Liver (tissue), 9 donors: Measurements from ENCODE around the gene MTURN. TPM values are rescaled to one million over a fixed set of nuclear protein-coding genes. Genes with fewer than 3 reads are reported as not detected.

Experiments used
- DNase-seq: peaks from one replicate; pipeline ENCODE4 v3.0.0-alpha.2; 2017; ENCODE audit warnings: low spot score
- H3K27ac ChIP-seq, 2 donors: one replicate each; pipeline ENCODE4 v1.7.0; 2013; ENCODE audit warnings: inconsistent platforms in 2 of 2, low read length in 2 of 2, control low read depth in 1 of 2, low read depth in 1 of 2, mild to moderate bottlenecking in 1 of 2
- H3K27me3 ChIP-seq, 4 donors: one replicate each; pipeline versions ENCODE4 v1.6.1 to v1.7.0; 2013; ENCODE audit warnings: low read length in 3 of 4, inconsistent platforms in 1 of 4, mild to moderate bottlenecking in 1 of 4, moderate library complexity in 1 of 4; ENCODE audit not compliant: control insufficient read depth in 4 of 4, insufficient read depth in 4 of 4
- H3K36me3 ChIP-seq, 4 donors: one replicate each; pipeline versions ENCODE4 v1.6.1 to v1.7.0; 2013; ENCODE audit warnings: low read length in 3 of 4, mild to moderate bottlenecking in 3 of 4, low read depth in 1 of 4, moderate library complexity in 1 of 4; ENCODE audit not compliant: control insufficient read depth in 4 of 4, insufficient read depth in 3 of 4
- H3K4me1 ChIP-seq, 4 donors: one replicate each; pipeline versions ENCODE4 v1.6.1 to v1.7.0; 2013; ENCODE audit warnings: low read length in 3 of 4, mild to moderate bottlenecking in 3 of 4, moderate library complexity in 1 of 4; ENCODE audit not compliant: control insufficient read depth in 4 of 4, insufficient read depth in 4 of 4
- H3K4me3 ChIP-seq, 3 donors: one replicate each; pipeline versions ENCODE4 v1.6.1 to v1.7.0; 2013; ENCODE audit warnings: low read length in 3 of 3, control low read depth in 1 of 3, low read depth in 1 of 3, mild to moderate bottlenecking in 1 of 3
- H3K9ac ChIP-seq, 2 donors: one replicate each; pipeline ENCODE4 v1.7.0; 2013; ENCODE audit warnings: low read length in 2 of 2, mild to moderate bottlenecking in 2 of 2, moderate library complexity in 2 of 2, control low read depth in 1 of 2, low read depth in 1 of 2
- H3K9me3 ChIP-seq, 4 donors: one replicate each; pipeline versions ENCODE4 v1.6.1 to v1.7.0; 2013; ENCODE audit warnings: low read length in 3 of 4; ENCODE audit not compliant: control insufficient read depth in 4 of 4
- EGR1 ChIP-seq, 2 donors: IDR thresholded peaks; 2 replicates each; pipeline ENCODE4 v1.6.1; 2016 to 2018; ENCODE audit warnings: antibody characterized with exemption in 2 of 2, low read depth in 2 of 2
- FOXA1 ChIP-seq: IDR thresholded peaks from 2 replicates; pipeline ENCODE4 v1.6.1; 2016; ENCODE audit warnings: antibody characterized with exemption
- FOXA2 ChIP-seq: IDR thresholded peaks from 2 replicates; pipeline ENCODE4 v1.6.1; 2016; ENCODE audit warnings: antibody characterized with exemption
- GABPA ChIP-seq, 2 donors: IDR thresholded peaks in 1 of 2; conservative IDR thresholded peaks in 1 of 2; 2 replicates each; pipeline ENCODE4 v1.6.1; 2016; ENCODE audit warnings: antibody characterized with exemption in 2 of 2, mild to moderate bottlenecking in 1 of 2, moderate library complexity in 1 of 2
- HNF4A ChIP-seq, 2 donors: conservative IDR thresholded peaks; 2 replicates each; pipeline ENCODE4 v1.6.1; 2016; ENCODE audit warnings: antibody characterized with exemption in 2 of 2, mild to moderate bottlenecking in 2 of 2
- HNF4G ChIP-seq: IDR thresholded peaks from 2 replicates; pipeline ENCODE4 v1.6.1; 2016; ENCODE audit warnings: antibody characterized with exemption
- RAD21 ChIP-seq, 2 donors: IDR thresholded peaks; 2 replicates each; pipeline ENCODE4 v1.6.1; 2016; ENCODE audit warnings: antibody characterized with exemption in 2 of 2, mild to moderate bottlenecking in 2 of 2
- RXRA ChIP-seq, 2 donors: IDR thresholded peaks; 2 replicates each; pipeline ENCODE4 v1.6.1; 2017 to 2018; ENCODE audit warnings: antibody characterized with exemption in 2 of 2, mild to moderate bottlenecking in 1 of 2
- SP1 ChIP-seq: IDR thresholded peaks from 2 replicates; pipeline ENCODE4 v1.6.1; 2018; ENCODE audit warnings: antibody characterized with exemption, mild to moderate bottlenecking
- TAF1 ChIP-seq: conservative IDR thresholded peaks from 2 replicates; pipeline ENCODE4 v1.6.1; 2016; ENCODE audit warnings: antibody characterized with exemption, mild to moderate bottlenecking
- YY1 ChIP-seq: IDR thresholded peaks from 2 replicates; pipeline ENCODE4 v1.6.1; 2016; ENCODE audit warnings: antibody characterized with exemption, mild to moderate bottlenecking
- WGBS: extraction: QIAGEN DNeasy Blood & Tissue Kit; methylation state at CpG from one replicate; pipeline ENCODE4 v1.1.7; 2013; 5-methylcytosine and 5-hydroxymethylcytosine counted together
- polyA plus RNA-seq, 2 donors: library from polyadenylated mRNA; stranded (reverse) in 1 of 2; unstranded in 1 of 2; fragments of 200-250 nt in 1 of 2; fragments of >200 nt in 1 of 2; fragmentation: Nextera tagmentation in 1 of 2; extraction: Ambion mirVana in 1 of 2; gene quantifications; one replicate each; pipeline versions ENCODE4 v1.2.1 to v1.2.3, GENCODE V29; 2013 to 2015
- total RNA-seq, 2 donors: library from RNA; depleted of rRNA; stranded (reverse); fragments of >200 nt; gene quantifications; one replicate each; pipeline ENCODE4 v1.2.3, GENCODE V29; 2014
- TF ChIP-seq, protein P1 (sequence below): fragments of 150-350 bp; IDR thresholded peaks from 2 replicates; pipeline ENCODE4 v1.5.1; 2017; ENCODE audit warnings: improper control_type of control experiment, low read depth, low read length; ENCODE audit not compliant: missing input control
- TF ChIP-seq, protein P2 (sequence below): IDR thresholded peaks from 2 replicates; pipeline ENCODE4 v1.6.1; 2016; ENCODE audit warnings: antibody characterized with exemption
- TF ChIP-seq, protein P3 (sequence below): IDR thresholded peaks from 2 replicates; pipeline ENCODE4 v1.6.1; 2016; ENCODE audit warnings: antibody characterized with exemption
- TF ChIP-seq, protein P4 (sequence below): IDR thresholded peaks from 2 replicates; pipeline ENCODE4 v1.6.1; 2016; ENCODE audit warnings: antibody characterized with exemption, mild to moderate bottlenecking
- donor health status: healthy.
- donor health status: healthy.
- donor health status: healthy.
- donor health status: healthy.
- donor health status: healthy.

MTURN gene
- 10 to 100 TPM in 1 of 2 donors, 1 to 10 TPM in 1; 9.3 to 14.4 TPM for total RNA-seq
- polyA plus RNA-seq = 1 to 10 TPM; 2.4 to 2.8 TPM

DNA sequence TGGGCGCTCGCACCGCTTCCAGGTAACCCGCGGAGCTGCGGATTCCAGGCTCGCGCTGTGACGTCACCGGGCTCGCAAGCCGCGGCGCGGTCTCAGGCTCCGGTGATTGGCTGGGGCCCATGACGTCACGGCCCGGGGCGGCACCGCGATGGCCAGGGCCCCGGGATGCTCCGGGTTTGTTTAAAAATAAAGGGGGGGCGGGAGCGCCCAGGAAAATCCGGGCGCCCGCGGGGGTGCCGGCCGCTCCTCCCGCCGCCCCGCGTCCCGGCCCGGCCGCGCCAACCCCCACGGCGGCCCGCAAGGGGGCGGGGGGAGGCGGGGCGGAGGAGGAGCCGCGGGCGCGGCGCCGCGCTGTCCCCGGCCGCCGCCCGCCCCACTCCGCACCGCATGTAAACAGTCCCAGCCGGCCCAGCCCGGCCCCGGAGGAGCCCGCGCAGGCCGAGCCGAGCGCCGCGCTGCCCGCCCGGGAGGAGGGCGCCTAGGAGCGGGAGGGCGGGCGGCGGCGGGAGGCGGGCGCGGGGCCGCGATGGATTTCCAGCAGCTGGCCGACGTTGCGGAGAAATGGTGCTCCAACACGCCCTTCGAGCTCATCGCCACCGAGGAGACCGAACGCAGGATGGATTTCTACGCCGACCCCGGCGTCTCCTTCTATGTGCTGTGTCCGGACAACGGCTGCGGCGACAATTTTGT is at the start of gene MTURN:
MTURN (plus strand) TSS at position 376 of the 690 bp plus-strand sequence; CDS start at position 527, 151 bp downstream.
- H3K4me3 ChIP-seq = peak within 1 kb of the TSS; percentile 71 to 79 (median 77)
- peak; percentile 92 for DNase-seq
- peak within 1 kb of the TSS; percentile 24 to 72 for H3K9ac ChIP-seq
- TF ChIP-seq SP1 = no peak
- TF ChIP-seq, protein P1, sequence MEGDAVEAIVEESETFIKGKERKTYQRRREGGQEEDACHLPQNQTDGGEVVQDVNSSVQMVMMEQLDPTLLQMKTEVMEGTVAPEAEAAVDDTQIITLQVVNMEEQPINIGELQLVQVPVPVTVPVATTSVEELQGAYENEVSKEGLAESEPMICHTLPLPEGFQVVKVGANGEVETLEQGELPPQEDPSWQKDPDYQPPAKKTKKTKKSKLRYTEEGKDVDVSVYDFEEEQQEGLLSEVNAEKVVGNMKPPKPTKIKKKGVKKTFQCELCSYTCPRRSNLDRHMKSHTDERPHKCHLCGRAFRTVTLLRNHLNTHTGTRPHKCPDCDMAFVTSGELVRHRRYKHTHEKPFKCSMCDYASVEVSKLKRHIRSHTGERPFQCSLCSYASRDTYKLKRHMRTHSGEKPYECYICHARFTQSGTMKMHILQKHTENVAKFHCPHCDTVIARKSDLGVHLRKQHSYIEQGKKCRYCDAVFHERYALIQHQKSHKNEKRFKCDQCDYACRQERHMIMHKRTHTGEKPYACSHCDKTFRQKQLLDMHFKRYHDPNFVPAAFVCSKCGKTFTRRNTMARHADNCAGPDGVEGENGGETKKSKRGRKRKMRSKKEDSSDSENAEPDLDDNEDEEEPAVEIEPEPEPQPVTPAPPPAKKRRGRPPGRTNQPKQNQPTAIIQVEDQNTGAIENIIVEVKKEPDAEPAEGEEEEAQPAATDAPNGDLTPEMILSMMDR = no peak
- TF ChIP-seq, protein P2, sequence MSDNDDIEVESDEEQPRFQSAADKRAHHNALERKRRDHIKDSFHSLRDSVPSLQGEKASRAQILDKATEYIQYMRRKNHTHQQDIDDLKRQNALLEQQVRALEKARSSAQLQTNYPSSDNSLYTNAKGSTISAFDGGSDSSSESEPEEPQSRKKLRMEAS = no peak
- TF ChIP-seq EGR1 (IDR thresholded peaks at IDR 0.05; ENCODE audit: low read depth in 2 of 2) = no peak
- TF ChIP-seq RXRA (IDR thresholded peaks at IDR 0.05) = no peak
- TF ChIP-seq HNF4G = no peak
- TF ChIP-seq, protein P3, sequence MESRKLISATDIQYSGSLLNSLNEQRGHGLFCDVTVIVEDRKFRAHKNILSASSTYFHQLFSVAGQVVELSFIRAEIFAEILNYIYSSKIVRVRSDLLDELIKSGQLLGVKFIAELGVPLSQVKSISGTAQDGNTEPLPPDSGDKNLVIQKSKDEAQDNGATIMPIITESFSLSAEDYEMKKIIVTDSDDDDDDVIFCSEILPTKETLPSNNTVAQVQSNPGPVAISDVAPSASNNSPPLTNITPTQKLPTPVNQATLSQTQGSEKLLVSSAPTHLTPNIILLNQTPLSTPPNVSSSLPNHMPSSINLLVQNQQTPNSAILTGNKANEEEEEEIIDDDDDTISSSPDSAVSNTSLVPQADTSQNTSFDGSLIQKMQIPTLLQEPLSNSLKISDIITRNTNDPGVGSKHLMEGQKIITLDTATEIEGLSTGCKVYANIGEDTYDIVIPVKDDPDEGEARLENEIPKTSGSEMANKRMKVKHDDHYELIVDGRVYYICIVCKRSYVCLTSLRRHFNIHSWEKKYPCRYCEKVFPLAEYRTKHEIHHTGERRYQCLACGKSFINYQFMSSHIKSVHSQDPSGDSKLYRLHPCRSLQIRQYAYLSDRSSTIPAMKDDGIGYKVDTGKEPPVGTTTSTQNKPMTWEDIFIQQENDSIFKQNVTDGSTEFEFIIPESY = no peak
- TF ChIP-seq FOXA1 = no peak
- no peak for TF ChIP-seq RAD21 (IDR thresholded peaks at IDR 0.05)
- no peak for TF ChIP-seq FOXA2
- TF ChIP-seq, protein P4, sequence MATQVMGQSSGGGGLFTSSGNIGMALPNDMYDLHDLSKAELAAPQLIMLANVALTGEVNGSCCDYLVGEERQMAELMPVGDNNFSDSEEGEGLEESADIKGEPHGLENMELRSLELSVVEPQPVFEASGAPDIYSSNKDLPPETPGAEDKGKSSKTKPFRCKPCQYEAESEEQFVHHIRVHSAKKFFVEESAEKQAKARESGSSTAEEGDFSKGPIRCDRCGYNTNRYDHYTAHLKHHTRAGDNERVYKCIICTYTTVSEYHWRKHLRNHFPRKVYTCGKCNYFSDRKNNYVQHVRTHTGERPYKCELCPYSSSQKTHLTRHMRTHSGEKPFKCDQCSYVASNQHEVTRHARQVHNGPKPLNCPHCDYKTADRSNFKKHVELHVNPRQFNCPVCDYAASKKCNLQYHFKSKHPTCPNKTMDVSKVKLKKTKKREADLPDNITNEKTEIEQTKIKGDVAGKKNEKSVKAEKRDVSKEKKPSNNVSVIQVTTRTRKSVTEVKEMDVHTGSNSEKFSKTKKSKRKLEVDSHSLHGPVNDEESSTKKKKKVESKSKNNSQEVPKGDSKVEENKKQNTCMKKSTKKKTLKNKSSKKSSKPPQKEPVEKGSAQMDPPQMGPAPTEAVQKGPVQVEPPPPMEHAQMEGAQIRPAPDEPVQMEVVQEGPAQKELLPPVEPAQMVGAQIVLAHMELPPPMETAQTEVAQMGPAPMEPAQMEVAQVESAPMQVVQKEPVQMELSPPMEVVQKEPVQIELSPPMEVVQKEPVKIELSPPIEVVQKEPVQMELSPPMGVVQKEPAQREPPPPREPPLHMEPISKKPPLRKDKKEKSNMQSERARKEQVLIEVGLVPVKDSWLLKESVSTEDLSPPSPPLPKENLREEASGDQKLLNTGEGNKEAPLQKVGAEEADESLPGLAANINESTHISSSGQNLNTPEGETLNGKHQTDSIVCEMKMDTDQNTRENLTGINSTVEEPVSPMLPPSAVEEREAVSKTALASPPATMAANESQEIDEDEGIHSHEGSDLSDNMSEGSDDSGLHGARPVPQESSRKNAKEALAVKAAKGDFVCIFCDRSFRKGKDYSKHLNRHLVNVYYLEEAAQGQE = no peak
- TF ChIP-seq GABPA (IDR thresholded peaks at IDR 0.05 in 1 of 2, conservative IDR thresholded peaks at IDR 0.05 in 1 of 2) = no peak
- TF ChIP-seq HNF4A (conservative IDR thresholded peaks at IDR 0.05) = no peak
- TF ChIP-seq YY1 = no peak
- WGBS = under 1% methylated on average over 99 of the region's 99 CpGs
- no peaks in the 10 kb centered on the region for H3K9me3 ChIP-seq
- no peaks in the 10 kb centered on the region for H3K36me3 ChIP-seq
- H3K27me3 ChIP-seq = no peaks in the 10 kb centered on the region
- H3K4me1 ChIP-seq = peaks cover 2 to 18% (median 9%) of the 10 kb centered on the region in 4 donors
- peak within 1 kb of the TSS; percentile 66 to 74 for H3K27ac ChIP-seq

DNA sequence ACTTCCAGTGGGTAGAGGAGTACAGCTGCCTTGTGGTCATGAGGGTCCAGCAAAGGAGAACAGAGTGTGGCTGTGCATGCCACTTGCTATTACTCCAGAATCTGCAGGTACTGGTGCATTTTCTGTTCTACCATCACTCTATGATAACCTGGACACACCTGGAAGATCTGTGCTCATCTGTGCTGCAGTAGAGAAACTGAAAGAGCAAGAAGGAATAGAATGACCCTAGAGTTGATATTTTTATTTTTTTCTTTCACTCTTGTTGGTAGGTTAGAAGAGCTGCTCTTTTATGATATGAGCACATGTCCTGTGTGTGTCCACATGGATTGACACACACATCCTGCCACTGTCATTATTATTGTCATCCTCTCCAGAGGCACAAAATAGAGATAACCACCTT is 48.3 kb upstream of the MTURN start:
- Histone ChIP-seq H3K9me3 (no peaks in the 10 kb centered on the region), H3K27ac (no peak overlapping the region), H3K27me3 (no peaks in the 10 kb centered on the region), H3K4me1 (no peaks in the 10 kb centered on the region), H3K4me3 (no peak overlapping the region), H3K36me3 (peaks cover 0 to 2% (median 0%) of the 10 kb centered on the region in 4 donors), H3K9ac (no peak overlapping the region)
- no peak for DNase-seq
- TF ChIP-seq, protein P4 = no peak
- TF ChIP-seq TAF1 = no peak
